ENCODE measurements around the gene FYN.

GRCh38 chr6:111633822-111634221 lies 239.4 kb downstream of the FYN start:
- TF ChIP-seq BHLHE40 (IDR thresholded peaks at IDR 0.05; ENCODE audit: borderline replicate concordance) (no peak), HDGF (IDR thresholded peaks at IDR 0.05; ENCODE audit: borderline replicate concordance) (no peak)
